Psoas muscle (tissue), 8 donors: ENCODE measurements around the gene NEUROD1. TPM values are rescaled to one million over a fixed set of nuclear protein-coding genes. Genes with fewer than 3 reads are reported as not detected.

Experiments used
- ATAC-seq, 4 donors: fragments of 200-7000 bp; cut with Tn5 transposase; one replicate each; pipeline ENCODE4 v1.9.1; 2020; ENCODE audit warnings: moderate library complexity in 3 of 4, mild to moderate bottlenecking in 2 of 4
- DNase-seq, 2 donors: peaks; one replicate each; pipeline ENCODE4 v3.0.0-alpha.2; 2020
- H3K27ac ChIP-seq: fragments of 200-600 bp; one replicate; pipeline ENCODE4 v1.8.0; 2022
- H3K27me3 ChIP-seq, 3 donors: fragments of 200-600 bp in 1 of 3; one replicate each; pipeline versions ENCODE4 v1.6.1 to v1.8.0; 2013 to 2022; ENCODE audit warnings: low read length in 2 of 3, mild to moderate bottlenecking in 2 of 3, moderate library complexity in 1 of 3; ENCODE audit not compliant: insufficient read depth in 3 of 3
- H3K36me3 ChIP-seq, 2 donors: fragments of 200-600 bp in 1 of 2; one replicate each; pipeline versions ENCODE4 v1.6.1 to v1.8.0; 2013 to 2022; ENCODE audit warnings: low read depth in 1 of 2, mild to moderate bottlenecking in 1 of 2, moderate library complexity in 1 of 2; ENCODE audit not compliant: insufficient read depth in 1 of 2
- H3K4me1 ChIP-seq: fragments of 200-600 bp; one replicate; pipeline ENCODE4 v1.8.0; 2022
- H3K4me3 ChIP-seq: fragments of 200-600 bp; one replicate; pipeline ENCODE4 v1.8.0; 2022; ENCODE audit warnings: mild to moderate bottlenecking
- H3K9me3 ChIP-seq: fragments of 200-600 bp; one replicate; pipeline ENCODE4 v1.8.0; 2022
- CTCF ChIP-seq: fragments of 200-600 bp; IDR thresholded peaks from one replicate; pipeline ENCODE4 v1.8.0; 2022; ENCODE audit warnings: antibody characterized with exemption
- WGBS, 3 donors: extraction: QIAGEN DNeasy Blood & Tissue Kit; methylation state at CpG; one replicate each; pipeline versions ENCODE4 v1.1.6 to v1.1.7; 2013; 5-methylcytosine and 5-hydroxymethylcytosine counted together
- intact Hi-C, 2 donors: fragments of 100-400 bp; cut with DNase I; formaldehyde crosslinking; loops; one replicate each; pipeline versions ENCODE4 v1.11.0 to v1.14.2; 2022
- polyA plus RNA-seq, 3 donors: library from polyadenylated mRNA; stranded (reverse); fragments of 200-250 nt; gene quantifications; one replicate each; pipeline ENCODE4 v1.2.3, GENCODE V29; 2013
- total RNA-seq, 4 donors: library from RNA; stranded (reverse); fragmentation: NEBNext Ultra II Directional in 2 of 4; extraction: Animal tissue kit (Norgen Biotek cat#: 25700) in 2 of 4; gene quantifications; one replicate each; pipeline versions ENCODE4 v1.2.1 to v1.2.4, GENCODE V29; 2021 to 2023
- donor health status: healthy with polysubstance abuse.
- donor health status: DM: no; HTN: no; CAD: no; lungs with moderate emphysema.
- donor health status: Bipolar disorder and iron deficiency.
- donor health status: healthy.
- donor health status: DM: yes; HTN: yes; CAD: no.
- donor health status: DM: no; HTN: no; CAD: no.
- donor health status: DM: no; HTN: no; CAD: no.
- donor health status: DM: yes; HTN: yes; CAD: no.

NEUROD1 gene
- total and polyA plus RNA-seq, 7 donors, result not detected

- peaks cover 1 to 7% (median 3%) of the 10 kb centered on the region in 3 donors for H3K27me3 ChIP-seq
- intact Hi-C loops, result no loop called here
- no peak for ATAC-seq
Measured at GRCh38 chr2:181694271-181694670, 14.0 kb upstream of the NEUROD1 start.

GRCh38 chr2:181690860-181691259 lies 10.5 kb upstream of the NEUROD1 start:
- no peak for TF ChIP-seq CTCF
- no peak for DNase-seq
- no peaks in the 10 kb centered on the region for H3K4me1 ChIP-seq
- H3K36me3 ChIP-seq, result no peaks in the 10 kb centered on the region
- H3K4me3 ChIP-seq, result no peak overlapping the region
- intact Hi-C loops, result no loop called here
- no peak overlapping the region for H3K27ac ChIP-seq
- 75 to 80% (median 78%) methylated on average over 2 of the region's 2 CpGs for WGBS, 3 donors
- H3K27me3 ChIP-seq, result peaks cover 5 to 30% (median 7%) of the 10 kb centered on the region in 3 donors
- H3K9me3 ChIP-seq, result no peaks in the 10 kb centered on the region
- no peak for ATAC-seq

More at GRCh38 chr2:181694271-181694670, 14.0 kb upstream of the NEUROD1 start:
- Histone ChIP-seq H3K9me3 (no peaks in the 10 kb centered on the region), H3K36me3 (no peaks in the 10 kb centered on the region), H3K27ac (no peak overlapping the region), H3K4me3 (no peak overlapping the region), H3K4me1 (no peaks in the 10 kb centered on the region)
- no peak for DNase-seq
- no peak for TF ChIP-seq CTCF
- WGBS, 3 donors, result 91 to 93% (median 91%) methylated on average over 17 of the region's 17 CpGs

GRCh38 chr2:181686576-181687185 lies 6.4 kb upstream of the NEUROD1 start:
- DNase-seq (no peak), ATAC-seq (no peak)
- H3K4me1 ChIP-seq, result no peaks in the 10 kb centered on the region
- H3K4me3 ChIP-seq, result no peak overlapping the region
- H3K36me3 ChIP-seq, result no peaks in the 10 kb centered on the region
- WGBS, 3 donors, result 39 to 55% (median 43%) methylated on average over 6 of the region's 6 CpGs
- TF ChIP-seq CTCF, result no peak
- H3K27me3 ChIP-seq, result peaks cover 4 to 71% (median 26%) of the 10 kb centered on the region in 3 donors
- H3K27ac ChIP-seq, result no peak overlapping the region
- intact Hi-C loops, result no loop called here
- no peaks in the 10 kb centered on the region for H3K9me3 ChIP-seq

- Histone ChIP-seq H3K4me3 (no peak overlapping the region), H3K36me3 (no peaks in the 10 kb centered on the region), H3K4me1 (no peaks in the 10 kb centered on the region), H3K27me3 (peaks cover under 1 to 85% (median 38%) of the 10 kb centered on the region in 3 donors), H3K27ac (no peak overlapping the region), H3K9me3 (no peaks in the 10 kb centered on the region)
- TF ChIP-seq CTCF, result no peak
- intact Hi-C loops, result no loop called here
- ATAC-seq (no peak), DNase-seq (no peak)
- 3 to 4% (median 4%) methylated on average over 21 of the region's 21 CpGs for WGBS, 3 donors
Measured at GRCh38 chr2:181685150-181685688, 4.9 kb upstream of the NEUROD1 start.
